H1 (cell line): ENCODE measurements around the gene DYRK1A. TPM values are rescaled to one million over a fixed set of nuclear protein-coding genes. Genes with fewer than 3 reads are reported as not detected.

Source experiments
- CTCF ChIA-PET: fragments of 300-600 bp; sonication (Branson Sonifier 250); formaldehyde crosslinking; loops from one replicate; lab custom pipeline; 2021; ENCODE audit not compliant: partially characterized antibody; lab: Charles Lee
- POLR2A ChIA-PET: fragments of 300-600 bp; sonication (Branson Sonifier 250); formaldehyde crosslinking; loops from one replicate; lab custom pipeline; 2021; ENCODE audit warnings: inconsistent platforms; ENCODE audit not compliant: partially characterized antibody; lab: Charles Lee
- DNase-seq, 2 experiments: peaks; one replicate each; pipeline versions ENCODE4 v3.0.0 to v3.0.0-alpha.2; 2010 to 2022; ENCODE audit warnings: low spot score in 2 of 2, low read depth in 1 of 2, mixed read lengths in 1 of 2
- FAIRE-seq: peaks from 2 replicates; lab custom pipeline; 2011; peaks lifted over from hg19 to GRCh38; lab: Jason Lieb, UNC
- H2AFZ ChIP-seq: 2 replicates; pipeline ENCODE4 v1.8.1; 2012; ENCODE audit warnings: low read length, inconsistent platforms
- H2AK5ac ChIP-seq: 2 replicates; pipeline ENCODE4 v1.6.1; 2013; ENCODE audit warnings: low read depth, low read length
- H2BK120ac ChIP-seq: replicated peaks from 2 replicates; pipeline ENCODE3; 2013; ENCODE audit warnings: low read depth, low read length, inconsistent platforms
- H2BK12ac ChIP-seq: 2 replicates; pipeline ENCODE4 v1.6.1; 2013; ENCODE audit warnings: low read depth, low read length
- H2BK15ac ChIP-seq: 2 replicates; pipeline ENCODE4 v1.6.1; 2013; ENCODE audit warnings: low read length
- H2BK20ac ChIP-seq: 2 replicates; pipeline ENCODE4 v1.6.1; 2013; ENCODE audit warnings: low read length
- H2BK5ac ChIP-seq: 2 replicates; pipeline ENCODE4 v1.6.1; 2013; ENCODE audit warnings: low read depth, low read length
- H3K14ac ChIP-seq: 2 replicates; pipeline ENCODE4 v1.6.1; 2013; ENCODE audit warnings: inconsistent platforms; ENCODE audit not compliant: insufficient read length
- H3K18ac ChIP-seq: 2 replicates; pipeline ENCODE4 v1.6.1; 2013; ENCODE audit warnings: low read length; ENCODE audit errors: extremely low read depth
- H3K23ac ChIP-seq: 2 replicates; pipeline ENCODE4 v1.6.1; 2013; ENCODE audit warnings: inconsistent platforms; ENCODE audit not compliant: insufficient read length
- H3K23me2 ChIP-seq: 2 replicates; pipeline ENCODE4 v1.6.1; 2013; ENCODE audit warnings: low read depth, low read length
- H3K27ac ChIP-seq: 2 replicates; pipeline ENCODE4 v1.6.1; 2011; ENCODE audit warnings: low read depth, low read length, inconsistent platforms
- H3K27me3 ChIP-seq, 4 experiments: replicated peaks in 1 of 4; 1 replicate in 1 of 4; 2 replicates in 3 of 4; pipeline versions ENCODE4 v1.6.1 to v1.8.1; 2011 to 2013; ENCODE audit warnings: low read length in 3 of 4, mild to moderate bottlenecking in 3 of 4, inconsistent platforms in 2 of 4, mixed read lengths in 2 of 4, moderate library complexity in 1 of 4; ENCODE audit not compliant: control insufficient read depth in 3 of 4, insufficient read depth in 3 of 4; ENCODE audit errors: extremely low read depth in 1 of 4
- H3K36me3 ChIP-seq, 4 experiments: 2 replicates each; pipeline versions ENCODE4 v1.6.1 to v1.8.1; 2011 to 2013; ENCODE audit warnings: mild to moderate bottlenecking in 4 of 4, low read length in 3 of 4, moderate library complexity in 2 of 4, control low read depth in 1 of 4, inconsistent platforms in 1 of 4; ENCODE audit not compliant: insufficient read depth in 4 of 4, control insufficient read depth in 2 of 4
- H3K4ac ChIP-seq: replicated peaks from 2 replicates; pipeline ENCODE3; 2013; ENCODE audit warnings: low read length, low read depth, mixed read lengths, inconsistent platforms; ENCODE audit not compliant: insufficient read length
- H3K4me1 ChIP-seq, 4 experiments: replicated peaks in 1 of 4; 1 replicate in 1 of 4; 2 replicates in 3 of 4; pipeline versions ENCODE4 v1.6.1 to v1.8.1; 2011 to 2013; ENCODE audit warnings: low read length in 3 of 4, inconsistent platforms in 2 of 4, mixed read lengths in 1 of 4; ENCODE audit not compliant: insufficient read depth in 4 of 4, control insufficient read depth in 3 of 4
- H3K4me2 ChIP-seq, 2 experiments: 2 replicates each; pipeline versions ENCODE4 v1.6.1 to v1.8.1; 2011 to 2013; ENCODE audit warnings: low read depth in 2 of 2, low read length in 2 of 2, control low read depth in 1 of 2, inconsistent platforms in 1 of 2, mild to moderate bottlenecking in 1 of 2; ENCODE audit not compliant: insufficient read depth in 1 of 2
- H3K4me3 ChIP-seq, 4 experiments: fragments of 200-600, 300-600 bp in 1 of 4; sonication (generic), shearing (Covaris generic), sonication (Bioruptor Twin) in 1 of 4; 2 replicates each; pipeline versions ENCODE4 v1.5.1 to v1.8.1; 2011 to 2016; ENCODE audit warnings: low read length in 4 of 4, low read depth in 3 of 4, control low read depth in 2 of 4, inconsistent platforms in 2 of 4, mild to moderate bottlenecking in 2 of 4, mixed read lengths in 1 of 4, moderate library complexity in 1 of 4; ENCODE audit not compliant: insufficient read depth in 2 of 4; ENCODE audit errors: extremely low read depth in 1 of 4
- H3K56ac ChIP-seq: replicated peaks from 2 replicates; pipeline ENCODE3; 2013; ENCODE audit warnings: low read depth, mild to moderate bottlenecking, mixed read lengths, low read length, inconsistent platforms; ENCODE audit not compliant: insufficient read length
- H3K79me1 ChIP-seq: 2 replicates; pipeline ENCODE4 v1.6.1; 2013; ENCODE audit warnings: low read depth, low read length, control low read depth
- H3K79me2 ChIP-seq, 2 experiments: 2 replicates each; pipeline versions ENCODE4 v1.6.1 to v1.8.1; 2012 to 2013; ENCODE audit warnings: low read length in 2 of 2, mild to moderate bottlenecking in 2 of 2, inconsistent platforms in 1 of 2; ENCODE audit not compliant: insufficient read depth in 2 of 2, control insufficient read depth in 1 of 2
- H3K9ac ChIP-seq, 4 experiments: replicated peaks in 1 of 4; 1 replicate in 1 of 4; 2 replicates in 3 of 4; pipeline versions ENCODE4 v1.6.1 to v1.8.1; 2011 to 2013; ENCODE audit warnings: low read depth in 3 of 4, low read length in 3 of 4, control low read depth in 2 of 4, mild to moderate bottlenecking in 2 of 4, moderate library complexity in 2 of 4, inconsistent platforms in 1 of 4; ENCODE audit errors: extremely low read depth in 1 of 4
- H3K9me3 ChIP-seq, 2 experiments: 2 replicates each; pipeline versions ENCODE4 v1.6.1 to v1.8.1; 2012 to 2013; ENCODE audit warnings: mild to moderate bottlenecking in 2 of 2, moderate library complexity in 2 of 2, control low read depth in 1 of 2, inconsistent platforms in 1 of 2, low read depth in 1 of 2, low read length in 1 of 2, mixed read lengths in 1 of 2; ENCODE audit not compliant: insufficient read depth in 2 of 2
- H4K20me1 ChIP-seq, 2 experiments: replicated peaks in 1 of 2; 2 replicates each; pipeline versions ENCODE3 to v1.8.1; 2011 to 2013; ENCODE audit warnings: inconsistent platforms in 2 of 2, low read length in 2 of 2, mild to moderate bottlenecking in 1 of 2; ENCODE audit not compliant: insufficient read depth in 2 of 2, control insufficient read depth in 1 of 2
- H4K5ac ChIP-seq: 2 replicates; pipeline ENCODE4 v1.6.1; 2013; ENCODE audit warnings: low read length, low read depth, mixed read lengths, inconsistent platforms; ENCODE audit not compliant: insufficient read length
- H4K8ac ChIP-seq: 2 replicates; pipeline ENCODE4 v1.8.0; 2013; ENCODE audit warnings: mild to moderate bottlenecking, moderate library complexity, low read length, inconsistent platforms; ENCODE audit not compliant: insufficient read depth; ENCODE audit errors: extremely low read depth
- H4K91ac ChIP-seq: replicated peaks from 2 replicates; pipeline ENCODE3; 2013; ENCODE audit warnings: low read length, mixed read lengths, inconsistent platforms; ENCODE audit not compliant: insufficient read length
- CEBPB ChIP-seq: IDR thresholded peaks from 2 replicates; pipeline ENCODE4 v1.6.1; 2012; ENCODE audit warnings: low read depth, low read length
- EGR1 ChIP-seq: IDR thresholded peaks from 2 replicates; pipeline ENCODE4 v1.6.1; 2011; ENCODE audit warnings: low read depth, low read length, borderline replicate concordance
- HDAC6 ChIP-seq: IDR thresholded peaks from one replicate; pipeline ENCODE4 v1.7.1; 2012; ENCODE audit warnings: low read depth, mild to moderate bottlenecking, inconsistent platforms, low read length, moderate library complexity
- RNF2 ChIP-seq: fragments of 200-900, 300-1000 bp; sonication (generic); IDR thresholded peaks from 2 replicates; pipeline ENCODE4 v1.7.1; 2016; ENCODE audit warnings: borderline replicate concordance, low read depth, mild to moderate bottlenecking, antibody characterized with exemption, low read length; ENCODE audit not compliant: poor library complexity, severe bottlenecking; ENCODE audit errors: missing control alignments
- SIN3A ChIP-seq, 2 experiments: IDR thresholded peaks in 1 of 2; conservative IDR thresholded peaks in 1 of 2; 2 replicates each; pipeline ENCODE4 v1.6.1; 2011 to 2012; ENCODE audit warnings: low read length in 2 of 2, improper control_type of control experiment in 1 of 2, low read depth in 1 of 2, mild to moderate bottlenecking in 1 of 2
- WGBS, 2 experiments: shearing (Covaris generic) in 1 of 2; methylation state at CpG; one replicate each; pipeline versions ENCODE4 v1.1.6 to v1.1.7; 2013 to 2015; ENCODE audit warnings: low lambda C conversion rate in 2 of 2, mixed read lengths in 2 of 2, inconsistent platforms in 1 of 2, low coverage in 1 of 2, missing lambda C conversion rate in 1 of 2; ENCODE audit not compliant: insufficient replicate concordance in 2 of 2, insufficient coverage in 1 of 2, insufficient read length in 1 of 2; ENCODE audit errors: extremely low coverage in 1 of 2, missing lambda C conversion rate in 1 of 2; 5-methylcytosine and 5-hydroxymethylcytosine counted together
- polyA plus RNA-seq, 7 experiments: library from polyadenylated mRNA; depleted of rRNA in 3 of 7; stranded (reverse) in 5 of 7; unstranded in 2 of 7; fragments of >200 nt in 5 of 7; fragments of 200-250 nt in 2 of 7; gene quantifications; 1 replicate in 5 of 7; 2 replicates in 1 of 7; 4 replicates in 1 of 7; pipeline versions ENCODE4 v1.2.1 to v1.2.3, GENCODE V29; 2011 to 2013; ENCODE audit warnings: missing spikeins in 2 of 7, mixed read lengths in 2 of 7
- total RNA-seq: library from RNA; stranded (reverse); fragmentation: NEBNext Ultra II Directional; extraction: Animal tissue kit (Norgen Biotek cat#: 25700); gene quantifications from 2 replicates; pipeline ENCODE4 v1.2.1, GENCODE V29; 2021

The DYRK1A gene
- total and polyA plus RNA-seq, 2 of the 8 experiments (the other 6 are each of a cell fraction or from before 2014, with no cell fraction given) = 61.1 to 62.2 TPM

GRCh38 chr21:37561941-37562919 lies 195.7 kb downstream of the DYRK1A start:
- H2BK5ac ChIP-seq = no peak overlapping the region
- no peak overlapping the region for H3K4me3 ChIP-seq
- peaks cover 0 to 7% (median 3%) of the 10 kb centered on the region in 4 experiments; a peak in 5 of 7 replicates for H3K27me3 ChIP-seq
- H3K4me2 ChIP-seq = no peak overlapping the region; a peak in 1 of 4 replicates
- H4K5ac ChIP-seq = no peak overlapping the region
- H2BK120ac ChIP-seq = no peak overlapping the region
- WGBS, 2 experiments = 93% methylated on average over 11 of the region's 11 CpGs; no CpG with 5 or more reads in 1 of the 2 experiments
- H3K27ac ChIP-seq = no peak overlapping the region
- no peak for FAIRE-seq
- H3K56ac ChIP-seq = no peak overlapping the region
- no peak overlapping the region for H2BK15ac ChIP-seq
- no peak overlapping the region for H2AFZ ChIP-seq
- H3K4ac ChIP-seq = no peak overlapping the region
- peaks cover 4 to 16% (median 12%) of the 10 kb centered on the region in 4 experiments for H3K4me1 ChIP-seq
- H3K79me2 ChIP-seq = no peaks in the 10 kb centered on the region
- no peak overlapping the region for H4K8ac ChIP-seq
- no peaks in the 10 kb centered on the region for H3K79me1 ChIP-seq
- H4K91ac ChIP-seq = no peak overlapping the region
- H3K23me2 ChIP-seq = peaks cover 5% of the 10 kb centered on the region; the same call in 1 of the 2 replicates
- H3K14ac ChIP-seq = no peak overlapping the region
- peak overlapping the region; percentile 22; the same call in 1 of the 2 replicates for H2BK12ac ChIP-seq
- no peak overlapping the region for H2AK5ac ChIP-seq
- peak in 1 of 2 experiments; percentile 19 for DNase-seq
- CTCF ChIA-PET = interaction anchor here (1.2 to 1.9 kb wide), 2 partner anchors 7 to 37 kb away, joined by 4 to 7 read pairs; no protein-coding TSS in a partner anchor
- no peak overlapping the region for H3K23ac ChIP-seq
- POLR2A ChIA-PET = interaction anchor here (1.4 to 3.3 kb wide), 2 partner anchors 8 to 29 kb away, joined by 3 to 26 read pairs; no protein-coding TSS in a partner anchor
- peaks cover 0 to 9% of the 10 kb centered on the region in 2 experiments; a peak in 1 of 4 replicates for H3K9me3 ChIP-seq
- no peaks in the 10 kb centered on the region for H3K36me3 ChIP-seq
- H4K20me1 ChIP-seq = no peaks in the 10 kb centered on the region
- H2BK20ac ChIP-seq = 0 out of 2 replicates have a peak overlapping the region, but pooled peaks have one; percentile 21
- no peak overlapping the region for H3K9ac ChIP-seq
- no peak for TF ChIP-seq CEBPB
- TF ChIP-seq SIN3A (conservative IDR thresholded peaks at IDR 0.05 in 1 of 2, IDR thresholded peaks at IDR 0.05 in 1 of 2; ENCODE audit: low read depth in 1 of 2, low read length in 2 of 2) = no peak
- no peak for TF ChIP-seq HDAC6
- no peak for TF ChIP-seq RNF2
- TF ChIP-seq EGR1 = no peak
- H3K18ac ChIP-seq = no peak overlapping the region
